Measurements from ENCODE around the gene MUC4. TPM values are rescaled to one million over a fixed set of nuclear protein-coding genes. Genes with fewer than 3 reads are reported as not detected.

Gene MUC4
- total and polyA plus RNA-seq, 2 of the 4 experiments (the other 2 are of a cell fraction) = not detected

DNA sequence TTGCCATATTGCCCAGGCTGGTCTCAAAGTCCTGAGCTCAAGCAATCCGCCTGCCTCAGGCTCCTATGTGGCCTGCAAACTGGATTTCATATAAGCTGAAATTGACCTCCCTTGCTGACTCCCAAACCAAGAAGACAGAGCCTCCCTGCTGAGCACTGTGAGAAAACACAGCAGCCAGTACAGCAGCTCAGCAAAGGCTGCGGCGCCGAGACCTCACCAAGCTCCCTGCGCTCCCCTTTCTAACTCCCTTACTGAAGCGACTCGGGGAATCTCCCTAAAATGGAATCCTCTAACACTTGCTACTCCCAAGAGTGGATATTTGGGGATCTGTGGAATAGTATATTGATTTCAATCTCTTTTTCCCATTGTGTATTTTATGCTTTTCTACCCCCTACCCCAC is 56.3 kb downstream of the MUC4 start (continued):
- TF ChIP-seq POLR2A (IDR thresholded peaks at IDR 0.05; ENCODE audit: low read depth, low read length) (no peak), CEBPB (IDR thresholded peaks at IDR 0.05; ENCODE audit: low read depth, low read length) (no peak)

DNA sequence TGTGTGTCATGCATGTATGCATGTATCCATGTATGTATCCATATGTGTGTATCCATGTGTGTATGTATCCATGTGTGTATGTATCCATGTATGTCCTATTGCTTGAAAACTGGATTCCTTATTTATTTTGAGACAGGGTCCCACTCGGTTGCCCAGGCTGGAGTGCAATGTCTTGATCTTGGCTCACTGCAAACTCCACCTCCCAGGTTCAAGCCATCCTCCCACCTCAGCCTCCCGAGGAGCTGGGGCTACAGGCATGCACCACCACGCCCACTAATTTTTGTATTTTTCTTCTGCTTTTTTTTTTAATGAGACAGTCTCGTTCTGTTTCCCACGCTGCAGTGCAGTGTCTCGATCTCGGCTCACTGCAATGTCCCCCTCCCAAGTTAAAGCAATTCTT is 56.8 kb downstream of the MUC4 start:
- Histone ChIP-seq H4K91ac (ENCODE audit: insufficient read depth, low read depth, low read length) (no peak overlapping the region), H4K8ac (ENCODE audit: low read depth in 2 of 2, low read length in 2 of 2) (no peak overlapping the region), H4K5ac (ENCODE audit: low read depth, low read length) (no peak overlapping the region), H3K18ac (ENCODE audit: low read depth, low read length) (no peak overlapping the region), H3K4me3 (ENCODE audit: insufficient read depth, low read depth, low read length) (no peak overlapping the region), H3K4me1 (ENCODE audit: control insufficient read depth, insufficient read depth, low read length) (no peaks in the 10 kb centered on the region), H3K14ac (replicated peaks; ENCODE audit: low read depth, low read length) (no peak overlapping the region), H2AFZ (replicated peaks; ENCODE audit: low read length, poor library complexity) (no peak overlapping the region), H3K9me1 (ENCODE audit: insufficient read depth, low read length) (no peaks in the 10 kb centered on the region; the same call in 1 of the 2 replicates), H3K56ac (ENCODE audit: extremely low read depth, insufficient read depth, low read length) (no peak overlapping the region), H3K23ac (ENCODE audit: low read depth, low read length) (no peak overlapping the region), H2AK9ac (replicated peaks; ENCODE audit: low read depth, low read length, poor library complexity) (no peak overlapping the region), H3K9ac (ENCODE audit: low read depth, low read length) (no peak overlapping the region), H2BK15ac (ENCODE audit: low read depth, low read length) (no peak overlapping the region), H3K4me2 (ENCODE audit: low read depth, low read length) (no peak overlapping the region), H2BK120ac (ENCODE audit: low read depth, low read length) (no peak overlapping the region), H2BK5ac (ENCODE audit: low read depth, low read length, poor library complexity, severe bottlenecking) (no peak overlapping the region), H3K27me3 (ENCODE audit: control insufficient read depth, insufficient read depth, low read length) (peaks cover 39% of the 10 kb centered on the region), H3K9me3 (ENCODE audit: control insufficient read depth, insufficient read depth, low read length) (no peaks in the 10 kb centered on the region), H3K36me3 (ENCODE audit: control insufficient read depth, insufficient read depth, low read length) (no peaks in the 10 kb centered on the region), H3K79me1 (ENCODE audit: low read depth in 1 of 2, low read length in 2 of 2) (no peaks in the 10 kb centered on the region), H3K4ac (ENCODE audit: low read depth, low read length) (no peak overlapping the region), H2AK5ac (ENCODE audit: low read depth, low read length) (no peak overlapping the region), H4K20me1 (ENCODE audit: insufficient read depth, low read length) (no peaks in the 10 kb centered on the region), H3K27ac (ENCODE audit: insufficient read depth, low read length) (no peak overlapping the region), H2BK20ac (ENCODE audit: low read depth, low read length) (no peak overlapping the region)
- POLR2A ChIA-PET (ENCODE audit: unreplicated experiment) = no interaction called here
- no CpG with 5 or more reads among the region's 7 CpGs for WGBS, 2 experiments (ENCODE audit: extremely low coverage in 2 of 2, insufficient read length in 1 of 2)
- no peak for ATAC-seq (ENCODE audit: low read depth)
- CTCF ChIA-PET = no interaction called here
- intact Hi-C loops (cut with micrococcal nuclease) = no loop called here
- TF ChIP-seq, protein P1, sequence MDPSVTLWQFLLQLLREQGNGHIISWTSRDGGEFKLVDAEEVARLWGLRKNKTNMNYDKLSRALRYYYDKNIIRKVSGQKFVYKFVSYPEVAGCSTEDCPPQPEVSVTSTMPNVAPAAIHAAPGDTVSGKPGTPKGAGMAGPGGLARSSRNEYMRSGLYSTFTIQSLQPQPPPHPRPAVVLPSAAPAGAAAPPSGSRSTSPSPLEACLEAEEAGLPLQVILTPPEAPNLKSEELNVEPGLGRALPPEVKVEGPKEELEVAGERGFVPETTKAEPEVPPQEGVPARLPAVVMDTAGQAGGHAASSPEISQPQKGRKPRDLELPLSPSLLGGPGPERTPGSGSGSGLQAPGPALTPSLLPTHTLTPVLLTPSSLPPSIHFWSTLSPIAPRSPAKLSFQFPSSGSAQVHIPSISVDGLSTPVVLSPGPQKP (IDR thresholded peaks at IDR 0.05; ENCODE audit: borderline replicate concordance, low read depth, low read length) = no peak
- TF ChIP-seq CEBPB (IDR thresholded peaks at IDR 0.05; ENCODE audit: low read depth, low read length) (no peak), RFX5 (IDR thresholded peaks at IDR 0.05; ENCODE audit: low read depth, low read length) (no peak)
- TF ChIP-seq, protein P2, sequence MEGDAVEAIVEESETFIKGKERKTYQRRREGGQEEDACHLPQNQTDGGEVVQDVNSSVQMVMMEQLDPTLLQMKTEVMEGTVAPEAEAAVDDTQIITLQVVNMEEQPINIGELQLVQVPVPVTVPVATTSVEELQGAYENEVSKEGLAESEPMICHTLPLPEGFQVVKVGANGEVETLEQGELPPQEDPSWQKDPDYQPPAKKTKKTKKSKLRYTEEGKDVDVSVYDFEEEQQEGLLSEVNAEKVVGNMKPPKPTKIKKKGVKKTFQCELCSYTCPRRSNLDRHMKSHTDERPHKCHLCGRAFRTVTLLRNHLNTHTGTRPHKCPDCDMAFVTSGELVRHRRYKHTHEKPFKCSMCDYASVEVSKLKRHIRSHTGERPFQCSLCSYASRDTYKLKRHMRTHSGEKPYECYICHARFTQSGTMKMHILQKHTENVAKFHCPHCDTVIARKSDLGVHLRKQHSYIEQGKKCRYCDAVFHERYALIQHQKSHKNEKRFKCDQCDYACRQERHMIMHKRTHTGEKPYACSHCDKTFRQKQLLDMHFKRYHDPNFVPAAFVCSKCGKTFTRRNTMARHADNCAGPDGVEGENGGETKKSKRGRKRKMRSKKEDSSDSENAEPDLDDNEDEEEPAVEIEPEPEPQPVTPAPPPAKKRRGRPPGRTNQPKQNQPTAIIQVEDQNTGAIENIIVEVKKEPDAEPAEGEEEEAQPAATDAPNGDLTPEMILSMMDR (conservative IDR thresholded peaks at IDR 0.05; ENCODE audit: low read depth, low read length) = no peak
- DNase-seq = no peak
- dilution Hi-C loops (cut with HindIII; ENCODE audit: low sequenced_read_pairs, unreplicated experiment) = no loop called here
- no TSS peak for BruUV-seq (replicated peaks)
- in situ Hi-C loops (cut with MboI; ENCODE audit: low sequenced_read_pairs) = loop anchor here (5.0 kb wide), 1 partner anchor 52 kb away; no protein-coding TSS in a partner anchor

All from IMR-90 (cell line).